ENCODE results near the gene GIMAP7. TPM values are rescaled to one million over a fixed set of nuclear protein-coding genes. Genes with fewer than 3 reads are reported as not detected.
"Not testable (repeated sequence)": the region's sequence is repeated elsewhere in the genome, so short reads cannot be mapped to it uniquely, and the experiment has no call there.

The GIMAP7 gene
- total RNA-seq (2014; rRNA removed; shearing (Covaris generic)): not detected in 2 replicates
- not detected in 2 replicates for polyA plus RNA-seq (2015; cell fraction: cytosol; rRNA removed)
- polyA plus RNA-seq (2015; cell fraction: nucleus; rRNA removed): not detected in 2 replicates

DNA sequence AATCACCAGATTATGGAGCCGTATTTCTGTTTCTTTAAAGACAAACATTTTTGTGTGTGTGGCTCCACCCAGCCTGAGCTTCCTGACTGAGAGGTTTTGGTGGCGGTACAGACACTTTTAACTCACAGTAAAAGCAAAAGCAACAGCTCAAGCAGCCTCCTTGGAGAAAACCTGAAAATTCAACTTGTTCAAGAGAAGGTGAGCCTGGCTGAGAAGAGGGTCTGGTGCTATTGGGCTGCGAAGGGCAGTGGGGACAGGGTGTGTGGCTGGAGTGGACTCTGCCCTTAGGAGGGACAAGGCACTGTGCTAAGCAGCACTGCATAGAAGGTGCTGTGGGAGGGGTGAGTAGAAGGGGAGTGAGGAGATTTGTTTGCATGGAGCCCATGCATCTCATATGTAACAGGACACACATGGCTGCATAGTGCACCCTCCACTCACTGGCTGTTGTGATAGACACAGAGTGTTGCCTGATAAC is at the start of gene GIMAP7:
TSS of gene GIMAP7 (plus strand) at position 125 of the 475 bp plus-strand sequence. CDS start 5,103 bp downstream, outside the sequence.
- in situ Hi-C loops (cut with HindIII; ENCODE audit: low pct_unique_long_range_greater_than_20kb, low sequenced_read_pairs): no loop called here
- DNase-seq (ENCODE audit: low read depth, low spot score): no peak

DNA sequence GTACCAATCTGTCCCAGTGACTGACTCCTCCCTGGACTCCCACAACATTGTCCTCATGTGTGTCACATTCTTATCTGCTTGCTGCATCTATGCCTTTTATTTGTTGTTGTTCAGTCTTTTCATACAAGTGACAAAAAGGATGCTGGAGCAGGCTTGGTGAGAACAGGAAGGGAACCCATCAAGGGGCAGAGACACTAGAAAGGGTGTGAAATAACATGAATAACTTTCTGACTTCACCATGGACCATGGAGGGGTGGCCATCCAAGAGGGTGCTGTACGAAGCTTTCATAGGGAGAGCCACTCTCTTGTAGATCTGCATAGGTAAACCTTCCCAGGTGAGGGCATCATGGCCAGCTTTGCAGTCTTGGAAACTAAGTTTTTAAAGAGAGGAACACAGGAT is 49.7 kb upstream of the GIMAP7 start:
- in situ Hi-C loops (cut with HindIII; ENCODE audit: low pct_unique_long_range_greater_than_20kb, low sequenced_read_pairs): no loop called here
- no peak for DNase-seq (ENCODE audit: low read depth, low spot score)

DNA sequence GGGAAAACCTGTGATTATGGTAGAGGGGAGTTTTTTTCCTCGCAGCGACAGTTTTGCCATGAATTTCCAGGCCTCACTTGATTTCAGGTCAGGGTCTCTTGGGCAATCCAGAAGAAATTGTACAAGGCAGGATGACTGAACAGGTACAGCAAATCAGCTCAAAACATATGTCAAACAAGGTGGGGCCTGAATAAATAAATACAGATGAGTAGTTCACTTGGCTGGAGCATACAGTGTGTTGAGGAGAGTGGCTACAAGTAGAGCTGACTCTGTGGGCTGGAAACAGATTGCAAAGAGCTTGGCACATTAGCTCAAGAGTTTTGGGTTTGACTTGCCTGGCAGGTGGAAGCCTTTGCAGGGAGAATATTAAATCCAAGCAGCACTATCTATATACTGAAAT is 49.3 kb upstream of the GIMAP7 start:
- in situ Hi-C loops (cut with HindIII; ENCODE audit: low pct_unique_long_range_greater_than_20kb, low sequenced_read_pairs): no loop called here
- DNase-seq (ENCODE audit: low read depth, low spot score): no peak

DNA sequence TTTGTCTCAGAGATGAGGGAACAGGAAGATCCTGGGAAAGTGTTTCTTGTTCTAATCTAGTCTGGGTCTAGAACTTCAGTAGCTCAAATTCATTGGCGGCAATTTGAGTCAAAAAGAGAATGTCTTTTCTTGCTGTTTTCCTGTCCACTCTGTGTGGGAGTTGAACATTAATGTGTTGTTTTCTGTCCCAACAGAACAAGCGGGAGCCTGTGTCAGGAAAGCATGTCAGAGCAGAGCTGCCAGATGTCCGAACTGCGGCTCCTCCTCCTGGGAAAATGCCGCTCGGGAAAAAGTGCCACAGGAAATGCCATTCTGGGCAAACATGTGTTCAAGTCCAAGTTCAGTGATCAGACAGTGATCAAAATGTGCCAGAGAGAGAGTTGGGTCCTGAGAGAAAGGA is 48.2 kb upstream of the GIMAP7 start:
- DNase-seq (ENCODE audit: low read depth, low spot score): no peak
- in situ Hi-C loops (cut with HindIII; ENCODE audit: low pct_unique_long_range_greater_than_20kb, low sequenced_read_pairs): no loop called here

- in situ Hi-C loops (cut with HindIII; ENCODE audit: low pct_unique_long_range_greater_than_20kb, low sequenced_read_pairs): no loop called here
- no peak for DNase-seq (ENCODE audit: low read depth, low spot score)
Measured at GRCh38 chr7:150468241-150468640, 46.4 kb upstream of the GIMAP7 start.

DNA sequence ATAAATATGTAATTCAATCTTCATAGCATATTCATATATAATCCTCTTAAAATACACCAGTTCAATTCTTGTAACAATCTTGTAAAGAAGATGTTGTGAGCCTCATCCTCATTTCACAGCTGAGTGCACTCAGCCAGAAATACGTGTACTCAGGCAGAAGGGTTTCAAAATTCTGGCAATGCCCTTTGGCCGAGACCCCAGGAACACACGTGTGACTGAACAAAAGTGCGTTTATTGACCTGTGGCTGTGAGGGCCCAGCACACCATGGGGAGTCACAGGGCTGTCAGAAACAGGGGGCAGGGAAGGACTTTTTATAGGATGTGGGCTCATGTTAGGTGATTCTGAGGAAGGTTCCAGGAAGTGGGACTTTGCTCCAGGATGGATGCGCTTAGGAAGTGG is 42.8 kb upstream of the GIMAP7 start:
- no peak for DNase-seq (ENCODE audit: low read depth, low spot score)
- in situ Hi-C loops (cut with HindIII; ENCODE audit: low pct_unique_long_range_greater_than_20kb, low sequenced_read_pairs): no loop called here

DNA sequence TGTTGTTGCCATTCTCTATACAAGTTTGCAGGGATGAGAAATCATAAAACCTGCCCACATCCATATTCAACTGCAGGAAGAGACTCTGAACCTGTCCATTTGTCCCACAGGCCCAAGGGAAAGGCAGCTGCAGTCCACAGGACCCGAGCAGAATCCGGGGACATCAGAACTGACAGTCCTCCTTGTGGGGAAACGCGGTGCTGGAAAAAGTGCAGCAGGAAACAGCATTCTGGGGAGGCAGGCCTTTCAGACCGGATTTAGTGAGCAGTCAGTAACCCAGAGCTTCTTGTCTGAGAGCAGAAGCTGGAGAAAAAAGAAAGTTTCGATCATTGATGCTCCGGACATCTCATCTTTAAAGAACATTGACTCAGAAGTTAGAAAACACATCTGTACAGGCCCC is 40.8 kb upstream of the GIMAP7 start:
- in situ Hi-C loops (cut with HindIII; ENCODE audit: low pct_unique_long_range_greater_than_20kb, low sequenced_read_pairs): no loop called here
- DNase-seq (ENCODE audit: low read depth, low spot score): no peak

- DNase-seq (ENCODE audit: low read depth, low spot score): no peak
- in situ Hi-C loops (cut with HindIII; ENCODE audit: low pct_unique_long_range_greater_than_20kb, low sequenced_read_pairs): no loop called here
Measured at GRCh38 chr7:150476285-150476684, 38.4 kb upstream of the GIMAP7 start.

DNA sequence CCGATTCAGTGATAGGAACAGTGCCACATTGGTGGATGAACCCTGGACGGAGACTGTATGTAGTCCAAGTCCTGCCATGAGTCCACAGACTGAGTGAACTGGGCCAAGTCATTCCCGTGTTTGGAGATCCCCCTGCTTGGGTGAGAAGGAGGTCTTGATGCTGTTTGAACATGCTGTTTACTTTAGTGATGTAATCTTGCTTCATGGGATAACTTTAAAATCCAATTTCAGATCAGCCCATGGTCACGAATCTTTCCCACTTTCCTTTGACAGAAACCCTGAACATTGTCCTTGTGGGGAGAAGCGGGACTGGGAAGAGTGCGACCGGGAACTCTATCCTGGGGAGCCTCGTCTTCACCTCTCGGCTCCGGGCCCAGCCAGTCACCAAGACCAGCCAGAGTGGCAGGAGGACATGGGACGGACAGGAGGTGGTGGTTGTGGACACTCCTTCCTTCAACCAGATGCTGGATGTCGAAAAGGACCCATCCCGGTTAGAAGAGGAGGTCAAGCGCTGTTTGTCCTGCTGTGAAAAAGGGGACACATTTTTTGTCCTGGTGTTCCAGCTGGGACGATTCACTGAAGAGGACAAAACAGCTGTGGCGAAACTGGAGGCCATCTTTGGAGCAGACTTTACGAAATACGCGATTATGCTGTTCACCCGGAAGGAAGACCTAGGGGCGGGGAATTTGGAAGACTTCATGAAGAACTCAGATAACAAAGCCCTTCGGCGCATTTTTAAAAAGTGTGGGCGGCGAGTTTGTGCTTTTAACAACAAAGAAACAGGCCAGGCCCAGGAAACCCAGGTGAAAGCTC is 37.6 kb upstream of the GIMAP7 start:
- in situ Hi-C loops (cut with HindIII; ENCODE audit: low pct_unique_long_range_greater_than_20kb, low sequenced_read_pairs): no loop called here

GRCh38 chr7:150479023-150479716 is 35.5 kb upstream of the GIMAP7 start:
- in situ Hi-C loops (cut with HindIII; ENCODE audit: low pct_unique_long_range_greater_than_20kb, low sequenced_read_pairs): no loop called here
- no peak for DNase-seq (ENCODE audit: low read depth, low spot score)

More for the DNA sequence above, 37.6 kb upstream of the GIMAP7 start:
- no peak for DNase-seq (ENCODE audit: low read depth, low spot score)

GRCh38 chr7:150481186-150481920 is 33.3 kb upstream of the GIMAP7 start:
- in situ Hi-C loops (cut with HindIII; ENCODE audit: low pct_unique_long_range_greater_than_20kb, low sequenced_read_pairs): no loop called here
- DNase-seq (ENCODE audit: low read depth, low spot score): no peak

GRCh38 chr7:150481922-150482321 is 32.8 kb upstream of the GIMAP7 start:
- in situ Hi-C loops (cut with HindIII; ENCODE audit: low pct_unique_long_range_greater_than_20kb, low sequenced_read_pairs): no loop called here
- no peak for DNase-seq (ENCODE audit: low read depth, low spot score)

DNA sequence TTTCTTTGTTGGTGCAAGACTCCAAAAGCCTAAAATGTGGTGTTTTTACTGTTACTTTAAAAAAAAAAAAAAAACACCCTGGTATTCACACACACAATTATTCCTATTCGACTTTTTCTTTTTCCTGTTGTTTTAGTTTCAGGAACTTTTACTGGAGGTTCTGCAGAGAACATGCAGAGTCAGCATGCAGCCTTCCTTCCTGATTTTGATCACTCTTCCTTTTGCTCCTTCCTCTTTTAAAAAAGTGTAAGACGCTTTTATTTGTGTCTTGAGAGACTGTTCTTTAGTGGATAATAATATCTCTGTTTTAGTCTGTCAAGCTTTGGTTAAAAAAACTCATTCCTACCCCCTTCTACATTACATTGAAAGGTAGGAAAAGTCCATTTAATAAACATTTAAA is 31.2 kb upstream of the GIMAP7 start:
- in situ Hi-C loops (cut with HindIII; ENCODE audit: low pct_unique_long_range_greater_than_20kb, low sequenced_read_pairs); DNase-seq (ENCODE audit: low read depth, low spot score): not testable (repeated sequence)

DNA sequence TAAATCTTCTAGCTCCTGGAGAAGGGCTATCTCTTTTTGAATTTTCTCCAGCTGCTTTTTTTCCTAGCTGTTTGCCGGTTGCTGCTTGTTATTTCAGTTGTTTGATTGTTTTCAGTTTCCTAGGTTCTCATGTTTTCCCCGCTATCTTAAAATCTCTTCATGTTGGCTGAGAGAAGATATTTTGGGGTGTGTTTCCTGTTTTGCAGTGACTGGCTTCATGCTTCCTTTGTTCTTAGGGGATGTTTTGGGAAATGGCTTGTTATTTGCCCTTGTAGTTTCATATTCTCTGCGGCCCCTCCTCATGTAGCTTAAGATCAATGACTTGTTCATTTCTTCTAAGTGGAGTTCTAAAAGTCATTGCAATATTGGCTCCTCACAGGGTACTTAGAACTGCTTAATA is 30.6 kb upstream of the GIMAP7 start:
- in situ Hi-C loops (cut with HindIII; ENCODE audit: low pct_unique_long_range_greater_than_20kb, low sequenced_read_pairs); DNase-seq (ENCODE audit: low read depth, low spot score): not testable (repeated sequence)

DNA sequence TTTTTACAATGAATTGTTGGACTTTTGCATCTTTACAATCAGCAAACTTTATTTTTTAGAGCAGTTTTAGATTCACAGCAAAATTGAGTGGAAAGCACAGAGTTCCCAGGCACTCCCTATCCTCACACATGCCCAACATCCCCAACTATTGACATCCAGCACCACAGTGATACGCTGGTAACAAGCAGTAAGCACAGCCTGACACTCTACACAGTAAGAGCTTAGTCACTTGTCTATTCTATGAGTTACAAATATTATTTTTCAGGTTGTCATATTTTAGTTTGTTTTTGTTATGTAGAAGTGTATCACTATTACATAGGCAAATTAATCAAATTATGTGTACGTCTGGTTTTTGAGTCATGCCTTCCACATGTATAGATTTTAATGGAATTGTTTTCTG is 27.0 kb upstream of the GIMAP7 start:
- in situ Hi-C loops (cut with HindIII; ENCODE audit: low pct_unique_long_range_greater_than_20kb, low sequenced_read_pairs): no loop called here
- no peak for DNase-seq (ENCODE audit: low read depth, low spot score)

DNA sequence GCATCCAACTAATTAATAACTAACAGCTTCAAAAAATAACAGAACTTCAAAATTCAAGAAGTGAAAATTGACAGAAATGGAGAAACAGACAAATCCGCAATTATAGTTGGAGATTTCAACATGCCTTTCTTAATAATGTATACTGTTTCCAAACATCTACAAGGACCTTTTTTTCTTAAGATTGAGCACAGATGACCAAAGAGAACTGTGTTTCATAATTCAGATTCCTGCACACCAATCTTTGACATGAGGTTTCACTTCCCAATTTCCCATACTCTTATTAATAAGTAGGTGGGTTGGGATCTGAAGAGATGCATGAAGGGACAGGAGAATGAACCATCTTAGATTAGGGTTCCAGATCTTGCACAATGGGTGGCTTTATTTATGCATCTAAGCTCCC is 24.9 kb upstream of the GIMAP7 start:
- no peak for DNase-seq (ENCODE audit: low read depth, low spot score)
- in situ Hi-C loops (cut with HindIII; ENCODE audit: low pct_unique_long_range_greater_than_20kb, low sequenced_read_pairs): no loop called here

GRCh38 chr7:150493442-150493841 is 21.2 kb upstream of the GIMAP7 start:
- in situ Hi-C loops (cut with HindIII; ENCODE audit: low pct_unique_long_range_greater_than_20kb, low sequenced_read_pairs); DNase-seq (ENCODE audit: low read depth, low spot score): not testable (repeated sequence)

- no peak for DNase-seq (ENCODE audit: low read depth, low spot score)
- in situ Hi-C loops (cut with HindIII; ENCODE audit: low pct_unique_long_range_greater_than_20kb, low sequenced_read_pairs): no loop called here
Measured at GRCh38 chr7:150502519-150502918, 12.2 kb upstream of the GIMAP7 start.

Measured in SK-MEL-5 (cell line).